HG02763 (cell line): ENCODE results near the gene MLX.

ENCODE experiments used
- ATAC-seq: cut with Tn5 transposase; IDR thresholded peaks from one replicate; pipeline ENCODE4 v1.9.1; 2021; ENCODE audit warnings: mild to moderate bottlenecking, moderate library complexity; ENCODE audit not compliant: unreplicated experiment

Gene MLX

GRCh38 chr17:42566883-42567573 is at the start of gene MLX:
Gene MLX, plus strand, starts transcription at chr17:42567100. Its CDS starts 25 bp downstream, at chr17:42567125.
- ATAC-seq, result peak; percentile 54

GRCh38 chr17:42517516-42517915 is 49.4 kb upstream of the MLX start:
- ATAC-seq, result no peak

GRCh38 chr17:42518046-42518754 is 48.7 kb upstream of the MLX start:
- no peak for ATAC-seq

GRCh38 chr17:42518755-42519545 is 48.0 kb upstream of the MLX start:
- no peak for ATAC-seq

- ATAC-seq, result no peak
Measured at GRCh38 chr17:42519546-42520491, 47.1 kb upstream of the MLX start.

- ATAC-seq, result no peak
Measured at GRCh38 chr17:42520540-42520951, 46.4 kb upstream of the MLX start.

GRCh38 chr17:42521036-42521435 is 45.9 kb upstream of the MLX start:
- no peak for ATAC-seq

- no peak for ATAC-seq
Measured at GRCh38 chr17:42521666-42522262, 45.1 kb upstream of the MLX start.

- no peak for ATAC-seq
Measured at GRCh38 chr17:42522263-42522790, 44.6 kb upstream of the MLX start.

GRCh38 chr17:42522798-42523278 is 44.1 kb upstream of the MLX start:
- ATAC-seq, result no peak

- no peak for ATAC-seq
Measured at GRCh38 chr17:42525221-42525620, 41.7 kb upstream of the MLX start.

- ATAC-seq, result no peak
Measured at GRCh38 chr17:42526031-42526444, 40.9 kb upstream of the MLX start.

- ATAC-seq, result no peak
Measured at GRCh38 chr17:42527932-42528331, 39.0 kb upstream of the MLX start.

- ATAC-seq, result no peak
Measured at GRCh38 chr17:42529061-42529460, 37.8 kb upstream of the MLX start.

GRCh38 chr17:42530952-42531454 is 35.9 kb upstream of the MLX start:
- ATAC-seq, result no peak

GRCh38 chr17:42531455-42532354 is 35.2 kb upstream of the MLX start:
- ATAC-seq, result no peak

- no peak for ATAC-seq
Measured at GRCh38 chr17:42535155-42536047, 31.5 kb upstream of the MLX start.

GRCh38 chr17:42536048-42536371 is 30.9 kb upstream of the MLX start, which contains the start of gene NAGLU:
Gene NAGLU, plus strand, starts transcription at chr17:42536241. Its CDS starts 32 bp downstream, at chr17:42536273.
- ATAC-seq, result peak; percentile 81
